ENCODE data around the gene STT3A.

Gene STT3A

GRCh38 chr11:125670172-125670571 lies 77.5 kb downstream of the STT3A start:
- DNase-seq: no peak

DNA sequence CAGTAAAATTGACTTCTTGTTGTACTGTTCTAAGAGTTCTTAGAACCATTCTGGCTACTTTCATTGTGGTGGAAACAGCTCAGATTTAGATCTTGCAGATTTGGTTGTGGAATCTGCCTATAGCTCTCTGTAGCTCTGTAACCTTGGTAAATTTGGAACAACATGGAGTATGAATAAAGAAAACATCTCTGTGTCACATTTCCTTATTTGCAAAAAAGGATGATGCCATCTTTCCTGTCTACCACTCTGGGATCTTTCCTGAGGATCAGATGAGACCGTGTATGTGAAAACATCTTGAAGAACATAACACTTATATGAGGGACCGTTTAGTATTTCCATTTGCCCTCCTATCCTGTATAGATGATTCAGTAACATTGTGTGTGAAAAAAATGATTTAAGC lies 78.9 kb downstream of the STT3A start:
- no peak for DNase-seq

Data from suppressor macrophage (primary cell).